Bronchial epithelial cell (primary cell): ENCODE measurements around the gene CMSS1. TPM values are rescaled to one million over a fixed set of nuclear protein-coding genes. Genes with fewer than 3 reads are reported as not detected.

Source experiments
- DNase-seq: peaks from one replicate; pipeline ENCODE4 v3.0.0-alpha.2; 2010; ENCODE audit warnings: low read depth
- FAIRE-seq: peaks from 2 replicates; lab custom pipeline; 2011; peaks lifted over from hg19 to GRCh38; lab: Jason Lieb, UNC
- H3K27me3 ChIP-seq: 2 replicates; pipeline ENCODE4 v1.5.1; 2011; ENCODE audit warnings: low read length; ENCODE audit not compliant: control insufficient read depth, insufficient read depth
- H3K36me3 ChIP-seq: 2 replicates; pipeline ENCODE4 v1.5.1; 2011; ENCODE audit warnings: low read length; ENCODE audit not compliant: control insufficient read depth, insufficient read depth
- H3K4me3 ChIP-seq: 2 replicates; pipeline ENCODE4 v1.5.1; 2011; ENCODE audit warnings: mild to moderate bottlenecking, low read depth, low read length, control low read depth
- total RNA-seq: library from RNA; depleted of rRNA; stranded (reverse); fragments of >200 nt; gene quantifications from 2 replicates; pipeline ENCODE4 v1.2.1, GENCODE V29; 2014
- TF ChIP-seq, protein P1 (sequence below): IDR thresholded peaks from 2 replicates; pipeline ENCODE4 v1.5.1; 2011; ENCODE audit warnings: mild to moderate bottlenecking, moderate library complexity, low read length, control low read depth, inconsistent platforms; ENCODE audit not compliant: insufficient read depth, severe bottlenecking

Gene CMSS1
- total RNA-seq, 1 donor from 2014 or later, result 21.3 TPM

DNA sequence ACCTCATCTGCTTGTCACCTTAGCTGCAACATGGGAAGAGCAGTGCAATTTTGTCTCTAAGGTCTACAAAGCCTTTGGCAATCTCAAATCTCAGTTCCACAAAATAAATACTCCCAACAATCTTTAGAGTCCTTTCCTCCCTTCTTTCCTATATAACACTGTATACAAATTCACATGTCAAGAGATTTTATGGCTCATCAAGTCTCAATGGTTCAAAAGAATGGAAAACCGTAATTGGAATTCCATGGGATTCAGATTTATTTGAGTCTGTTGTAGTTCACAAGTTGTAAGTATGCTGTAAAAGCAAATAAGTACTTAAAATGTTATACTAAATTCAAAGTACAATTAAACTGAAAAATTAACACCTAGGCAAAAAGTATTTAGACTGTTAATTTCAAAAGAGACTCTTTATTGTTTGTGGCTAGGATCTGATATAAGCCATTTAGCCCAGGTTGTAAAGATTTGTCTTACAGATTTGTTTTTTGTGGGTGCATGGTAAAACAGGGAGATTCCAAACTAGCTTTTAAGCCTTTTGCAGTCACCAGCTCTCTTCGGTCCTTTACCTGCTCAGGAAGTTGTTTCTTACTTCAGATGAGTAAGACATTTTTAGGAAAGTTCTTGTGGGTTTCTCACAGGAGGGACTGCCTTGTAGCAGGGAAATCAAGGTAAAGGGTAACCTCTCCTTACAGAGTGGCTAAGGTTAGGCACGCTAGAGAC, 50.1 kb downstream of the CMSS1 start:
- TF ChIP-seq, protein P1, sequence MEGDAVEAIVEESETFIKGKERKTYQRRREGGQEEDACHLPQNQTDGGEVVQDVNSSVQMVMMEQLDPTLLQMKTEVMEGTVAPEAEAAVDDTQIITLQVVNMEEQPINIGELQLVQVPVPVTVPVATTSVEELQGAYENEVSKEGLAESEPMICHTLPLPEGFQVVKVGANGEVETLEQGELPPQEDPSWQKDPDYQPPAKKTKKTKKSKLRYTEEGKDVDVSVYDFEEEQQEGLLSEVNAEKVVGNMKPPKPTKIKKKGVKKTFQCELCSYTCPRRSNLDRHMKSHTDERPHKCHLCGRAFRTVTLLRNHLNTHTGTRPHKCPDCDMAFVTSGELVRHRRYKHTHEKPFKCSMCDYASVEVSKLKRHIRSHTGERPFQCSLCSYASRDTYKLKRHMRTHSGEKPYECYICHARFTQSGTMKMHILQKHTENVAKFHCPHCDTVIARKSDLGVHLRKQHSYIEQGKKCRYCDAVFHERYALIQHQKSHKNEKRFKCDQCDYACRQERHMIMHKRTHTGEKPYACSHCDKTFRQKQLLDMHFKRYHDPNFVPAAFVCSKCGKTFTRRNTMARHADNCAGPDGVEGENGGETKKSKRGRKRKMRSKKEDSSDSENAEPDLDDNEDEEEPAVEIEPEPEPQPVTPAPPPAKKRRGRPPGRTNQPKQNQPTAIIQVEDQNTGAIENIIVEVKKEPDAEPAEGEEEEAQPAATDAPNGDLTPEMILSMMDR, result no peak
- DNase-seq, result no peak
- Histone ChIP-seq H3K27me3 (no peaks in the 10 kb centered on the region), H3K36me3 (peaks cover 3% of the 10 kb centered on the region), H3K4me3 (no peak overlapping the region)
- FAIRE-seq, result no peak

DNA sequence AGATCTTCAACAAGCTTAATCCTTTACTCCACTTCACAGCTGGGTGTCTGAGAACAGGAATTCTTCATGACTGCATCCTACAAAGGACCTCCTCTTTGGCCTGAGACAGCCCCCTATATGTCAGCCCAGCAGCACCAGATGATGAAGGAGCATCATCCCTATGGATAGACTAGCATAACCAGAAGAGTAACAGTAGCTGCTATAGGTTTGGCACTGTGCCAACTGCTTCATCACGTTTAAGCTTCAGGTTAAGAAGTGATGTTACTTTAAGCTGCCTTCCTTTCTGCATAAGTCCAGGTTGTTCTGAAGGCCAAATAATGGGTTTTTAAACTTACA, 50.6 kb downstream of the CMSS1 start:
- DNase-seq (peak; percentile 41), FAIRE-seq (no peak)
- Histone ChIP-seq H3K27me3 (no peaks in the 10 kb centered on the region), H3K36me3 (peaks cover 1% of the 10 kb centered on the region), H3K4me3 (no peak overlapping the region)
- TF ChIP-seq, protein P1, result no peak

DNA sequence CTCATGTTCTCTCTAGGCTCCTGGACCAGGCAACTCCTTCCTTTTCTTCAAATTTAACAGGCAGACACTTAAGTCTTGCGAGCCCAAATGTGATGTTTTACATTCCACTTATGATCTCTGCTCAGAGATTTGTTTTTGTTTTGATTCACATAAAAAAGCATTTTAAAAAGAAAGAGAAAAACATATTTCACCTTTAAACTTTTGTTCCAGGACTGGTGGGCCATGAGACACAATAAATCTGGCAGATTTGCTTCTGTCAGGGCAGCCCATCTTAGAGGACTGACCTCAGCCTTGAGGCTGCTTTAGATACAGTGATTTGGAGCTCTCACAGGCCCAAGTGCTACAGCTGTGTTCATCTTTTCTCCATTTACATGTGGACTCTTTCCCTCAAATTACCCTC, 52.0 kb downstream of the CMSS1 start:
- Histone ChIP-seq H3K27me3 (no peaks in the 10 kb centered on the region), H3K4me3 (no peak overlapping the region), H3K36me3 (peaks cover 1% of the 10 kb centered on the region)
- FAIRE-seq, result no peak
- no peak for DNase-seq
- TF ChIP-seq, protein P1, result no peak

DNA sequence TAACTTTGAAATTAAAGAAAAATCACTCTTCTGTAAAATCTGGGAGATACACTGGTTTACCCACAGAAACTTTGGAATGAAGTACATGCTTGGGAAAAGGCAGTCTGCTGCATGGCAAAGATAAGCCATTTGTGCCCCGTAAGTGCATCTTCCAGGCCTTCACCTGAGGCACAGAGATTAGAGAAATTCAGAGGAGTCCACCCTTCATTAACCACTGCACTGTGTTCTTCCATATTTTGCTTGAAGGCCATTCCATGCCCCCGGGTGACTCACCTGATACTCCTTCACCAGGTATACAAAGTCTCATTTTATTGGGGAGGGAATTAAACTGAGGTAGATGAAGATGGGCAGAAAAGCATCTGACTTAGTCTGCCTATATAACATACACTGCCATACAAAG, 53.0 kb downstream of the CMSS1 start:
- Histone ChIP-seq H3K36me3 (peaks cover 1% of the 10 kb centered on the region), H3K27me3 (no peaks in the 10 kb centered on the region), H3K4me3 (no peak overlapping the region)
- DNase-seq (no peak), FAIRE-seq (no peak)
- TF ChIP-seq, protein P1, result no peak

DNA sequence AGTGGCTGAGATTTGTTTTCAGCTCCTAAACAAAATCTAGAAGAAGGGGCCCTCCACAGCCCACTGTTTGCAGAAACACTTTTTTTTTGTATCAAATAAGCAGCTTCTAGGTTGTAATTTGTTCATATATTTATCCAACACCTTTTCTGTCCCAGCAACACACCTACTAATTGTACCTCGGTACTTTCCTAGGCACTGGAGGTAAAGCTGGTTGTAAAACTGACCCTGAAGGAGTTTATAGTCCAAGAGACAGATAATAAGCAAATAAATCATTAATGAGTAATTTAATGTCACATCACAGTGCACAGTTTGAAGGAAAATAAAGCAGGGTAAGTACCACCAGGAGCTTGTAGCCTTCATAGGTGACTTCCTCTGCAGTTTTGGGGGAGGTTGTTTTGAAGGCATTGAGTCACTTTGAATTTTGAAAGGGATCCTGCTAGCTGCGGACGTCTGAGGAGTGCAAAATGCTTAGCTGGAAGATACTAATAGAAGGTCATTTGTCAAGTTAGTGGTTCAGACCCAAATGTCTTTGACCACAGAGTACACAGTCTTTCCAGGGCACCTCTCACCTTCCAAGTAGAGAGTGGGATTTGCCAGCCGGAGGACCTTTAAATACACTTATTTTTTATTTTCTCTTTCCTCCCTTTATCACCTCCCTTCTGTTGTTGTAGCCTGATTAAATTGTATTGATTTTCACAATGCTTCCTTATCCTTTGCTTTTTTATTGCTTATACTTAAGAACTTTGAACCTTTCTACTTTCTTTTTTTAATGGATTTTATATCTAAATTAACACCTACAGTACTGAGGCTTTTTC, 53.8 kb downstream of the CMSS1 start:
- TF ChIP-seq, protein P1, result no peak
- FAIRE-seq, result no peak

More for the DNA sequence above, 53.8 kb downstream of the CMSS1 start:
- Histone ChIP-seq H3K4me3 (no peak overlapping the region), H3K27me3 (no peaks in the 10 kb centered on the region), H3K36me3 (peaks cover 1% of the 10 kb centered on the region)
- no peak for DNase-seq
